HepG2 (cell line): ENCODE results near the gene CNTN2. TPM values are rescaled to one million over a fixed set of nuclear protein-coding genes. Genes with fewer than 3 reads are reported as not detected.

Experiments used
- ATAC-seq: fragments of 200-7000 bp; cut with Tn5 transposase; 3 replicates; pipeline ENCODE4 v1.9.1; 2020; ENCODE audit warnings: mild to moderate bottlenecking, moderate library complexity
- BruUV-seq: library from RNA; stranded (reverse); fragments of 400-500 nt; replicated peaks from 2 replicates; lab custom pipeline; 2021; lab: Mats Ljungman, UMichigan
- CTCF ChIA-PET: fragments of 300-600 bp; formaldehyde crosslinking; extraction: SDS; loops from one replicate; lab custom pipeline; 2021; ENCODE audit warnings: low total read pairs, inconsistent platforms, low intra/inter-chr PET ratio; lab: Yijun Ruan, JAX
- POLR2A ChIA-PET: fragments of 350-600 bp; sonication (Branson Sonifier 250); formaldehyde crosslinking; loops from one replicate; lab custom pipeline; 2020; ENCODE audit warnings: antibody characterized with exemption, inconsistent platforms; lab: Yijun Ruan, JAX
- DNase-seq: peaks from one replicate; pipeline ENCODE4 v3.0.0-alpha.2; 2015; ENCODE audit warnings: low spot score
- FAIRE-seq: peaks from 3 replicates; lab custom pipeline; 2011; peaks lifted over from hg19 to GRCh38; lab: Jason Lieb, UNC
- H2AFZ ChIP-seq: one replicate; pipeline ENCODE4 v1.6.1; 2011; ENCODE audit warnings: low read length, inconsistent platforms
- H3K27ac ChIP-seq: fragments of 300-600 bp; 3 replicates; pipeline ENCODE4 v1.8.0; 2011; ENCODE audit warnings: mixed run types, mild to moderate bottlenecking, mixed read lengths, low read length, inconsistent platforms; ENCODE audit not compliant: insufficient read depth; ENCODE audit errors: extremely low read length
- H3K27me3 ChIP-seq, 2 experiments: fragments of 200-600 bp in 1 of 2; 2 replicates in 1 of 2; 3 replicates in 1 of 2; pipeline versions ENCODE4 v1.6.0 to v1.8.0; 2011; ENCODE audit warnings: low read length in 2 of 2, mild to moderate bottlenecking in 2 of 2, moderate library complexity in 2 of 2, inconsistent platforms in 1 of 2; ENCODE audit not compliant: insufficient read depth in 2 of 2, control insufficient read depth in 1 of 2
- H3K36me3 ChIP-seq, 2 experiments: fragments of 200-600 bp in 1 of 2; replicated peaks in 1 of 2; 2 replicates in 1 of 2; 3 replicates in 1 of 2; pipeline versions ENCODE4 v1.5.1 to v1.8.0; 2011; ENCODE audit warnings: low read length in 2 of 2, inconsistent platforms in 1 of 2; ENCODE audit not compliant: insufficient read depth in 2 of 2, control insufficient read depth in 1 of 2
- H3K4me1 ChIP-seq: 2 replicates; pipeline ENCODE4 v1.5.1; 2012; ENCODE audit warnings: low read length, inconsistent platforms; ENCODE audit not compliant: insufficient read depth
- H3K4me2 ChIP-seq: 2 replicates; pipeline ENCODE4 v1.6.0; 2011; ENCODE audit warnings: low read depth, low read length, inconsistent platforms
- H3K4me3 ChIP-seq, 3 experiments: fragments of 200-600 bp in 1 of 3; sonication (generic), shearing (Covaris generic) in 1 of 3; replicated peaks in 1 of 3; 2 replicates each; pipeline ENCODE4 v1.5.1; 2011 to 2016; ENCODE audit warnings: low read length in 3 of 3, inconsistent platforms in 2 of 3, low read depth in 2 of 3, mild to moderate bottlenecking in 2 of 3, control low read depth in 1 of 3, mixed read lengths in 1 of 3; ENCODE audit not compliant: insufficient read depth in 1 of 3
- H3K79me2 ChIP-seq: one replicate; pipeline ENCODE4 v1.6.1; 2011; ENCODE audit warnings: low read length, inconsistent platforms; ENCODE audit not compliant: insufficient read depth
- H3K9ac ChIP-seq: 2 replicates; pipeline ENCODE4 v1.6.0; 2011; ENCODE audit warnings: mild to moderate bottlenecking, low read depth, low read length, inconsistent platforms; ENCODE audit not compliant: insufficient read depth
- H3K9me3 ChIP-seq: 2 replicates; pipeline ENCODE4 v1.5.1; 2012; ENCODE audit warnings: mild to moderate bottlenecking, low read length
- H4K20me1 ChIP-seq: 2 replicates; pipeline ENCODE4 v1.6.0; 2011; ENCODE audit warnings: inconsistent platforms, mild to moderate bottlenecking, low read length, moderate library complexity; ENCODE audit not compliant: insufficient read depth
- AGO2 ChIP-seq: fragments of 200-400 bp; formaldehyde crosslinking; optimal IDR thresholded peaks from 2 replicates; pipeline ENCODE3; 2017; ENCODE audit warnings: mild to moderate bottlenecking, low read depth, low read length, moderate library complexity
- CSRNP1 ChIP-seq: sonication (generic); formaldehyde crosslinking; IDR thresholded peaks from 2 replicates; pipeline ENCODE4 v1.8.1; 2023; ENCODE audit warnings: mild to moderate bottlenecking, missing genetic modification reagents
- FOXO4 ChIP-seq: sonication (generic); formaldehyde crosslinking; conservative IDR thresholded peaks from 2 replicates; pipeline ENCODE4 v1.8.1; 2023; ENCODE audit warnings: missing genetic modification reagents
- MXD4 ChIP-seq: IDR thresholded peaks from 2 replicates; pipeline ENCODE4 v1.6.1; 2016; ENCODE audit warnings: mild to moderate bottlenecking, missing biosample characterization, missing genetic modification reagents
- MYPOP ChIP-seq: sonication (generic); formaldehyde crosslinking; IDR thresholded peaks from 2 replicates; pipeline ENCODE4 v1.8.1; 2023; ENCODE audit warnings: mild to moderate bottlenecking, moderate library complexity, missing genetic modification reagents
- SNRNP70 ChIP-seq: fragments of 200-400 bp; formaldehyde crosslinking; IDR thresholded peaks from 2 replicates; pipeline ENCODE4 v1.6.1; 2017; ENCODE audit warnings: mild to moderate bottlenecking, low read depth, low read length, moderate library complexity
- ZNF224 ChIP-seq: sonication (generic); formaldehyde crosslinking; IDR thresholded peaks from 2 replicates; pipeline ENCODE4 v1.5.0; 2020; ENCODE audit warnings: mild to moderate bottlenecking, missing genetic modification reagents
- ZNF276 ChIP-seq: sonication (generic); formaldehyde crosslinking; IDR thresholded peaks from 2 replicates; pipeline ENCODE4 v1.4.0; 2020; ENCODE audit warnings: mild to moderate bottlenecking, low read depth, missing genetic modification reagents
- ZNF576 ChIP-seq: sonication (generic); formaldehyde crosslinking; IDR thresholded peaks from 2 replicates; pipeline ENCODE4 v1.4.0; 2020; ENCODE audit warnings: mild to moderate bottlenecking, missing genetic modification reagents
- ZNF781 ChIP-seq: sonication (generic); formaldehyde crosslinking; IDR thresholded peaks from 2 replicates; pipeline ENCODE4 v1.5.1; 2020; ENCODE audit warnings: borderline replicate concordance, mild to moderate bottlenecking, missing genetic modification reagents; ENCODE audit errors: not compliant biosample characterization
- ZSCAN30 ChIP-seq: sonication (generic); formaldehyde crosslinking; IDR thresholded peaks from 2 replicates; pipeline ENCODE4 v1.5.0; 2020; ENCODE audit warnings: mild to moderate bottlenecking, missing genetic modification reagents
- WGBS: methylation state at CpG from one replicate; pipeline ENCODE4 v1.1.6; 2017; ENCODE audit warnings: low lambda C conversion rate; 5-methylcytosine and 5-hydroxymethylcytosine counted together
- in situ Hi-C: cut with HindIII; loops from 2 replicates; pipeline ENCODE4 v1.10.0; 2017; ENCODE audit warnings: low pct_unique_long_range_greater_than_20kb; ENCODE audit not compliant: extremely low pct_ligation_motif_present
- intact Hi-C: fragments of 100-400 bp; cut with micrococcal nuclease; formaldehyde crosslinking; loops from one replicate; pipeline ENCODE4 v1.10.0; 2022; ENCODE audit not compliant: unreplicated experiment
- polyA plus RNA-seq, 8 experiments: library from polyadenylated mRNA; depleted of rRNA in 3 of 8; stranded (reverse) in 7 of 8; unstranded in 1 of 8; fragments of >200 nt; fragmentation: Illumina TruSeq in 4 of 8; extraction: Trizol in 4 of 8; gene quantifications; 2 replicates each; pipeline versions ENCODE4 v1.2.1 to v1.2.3, GENCODE V29; 2011 to 2016; ENCODE audit warnings: low read depth in 4 of 8, missing spikeins in 1 of 8, mixed read lengths in 1 of 8; ENCODE audit not compliant: insufficient read depth in 1 of 8
- total RNA-seq, 5 experiments: library from RNA; depleted of rRNA; stranded (reverse); fragments of >200 nt; fragmentation: Illumina TruSeq; extraction: Trizol; gene quantifications; 2 replicates each; pipeline ENCODE4 v1.2.3, GENCODE V29; 2016; ENCODE audit warnings: low read depth in 1 of 5

The CNTN2 gene
- total and polyA plus RNA-seq, 2 of the 13 experiments (the other 11 are each of a cell fraction or from before 2014, with no cell fraction given), result not detected

GRCh38 chr1:205121660-205122488, 78.9 kb downstream of the CNTN2 start, which contains the start of gene RBBP5:
TSS of gene RBBP5 (minus strand) at chr1:205121978. CDS start at chr1:205121873, 105 bp downstream.
- peak; percentile 92 for FAIRE-seq
- under 1% methylated on average over 45 of the region's 46 CpGs for WGBS
- H3K4me1 ChIP-seq, result peaks cover 31% of the 10 kb centered on the region
- peak within 1 kb of the TSS; percentile 94 for H3K27ac ChIP-seq
- H3K9ac ChIP-seq, result peak within 1 kb of the TSS; percentile 90
- ChIA-PET POLR2A (interaction anchor here (0.8 to 2.6 kb wide), 8 partner anchors 12 to 606 kb away, joined by 4 to 12 read pairs (median 5); partner anchors contain the start of gene MDM4), CTCF (interaction anchor here (0.8 to 1.0 kb wide), 2 partner anchors 19 to 70 kb away, joined by 3 read pairs; no protein-coding TSS in a partner anchor)
- H3K27me3 ChIP-seq, result no peaks in the 10 kb centered on the region; a peak in 1 of 5 replicates
- H2AFZ ChIP-seq, result peak within 1 kb of the TSS; percentile 97
- peaks cover 0 to 3% of the 10 kb centered on the region in 2 experiments; a peak in 1 of 5 replicates for H3K36me3 ChIP-seq
- H3K4me3 ChIP-seq, result peak within 1 kb of the TSS; percentile 85 to 95 (median 85)
- intact Hi-C loops, result loop anchor here (1.0 to 5.0 kb wide), 4 partner anchors 19 to 195 kb away; partner anchors contain the start of gene DSTYK
- DNase-seq, result peak; percentile 94
- peak within 1 kb of the TSS; percentile 78 for H3K4me2 ChIP-seq
- no peaks in the 10 kb centered on the region for H4K20me1 ChIP-seq
- in situ Hi-C loops, result no loop called here
- peak; percentile 99 for ATAC-seq
- H3K79me2 ChIP-seq, result peaks cover 34% of the 10 kb centered on the region
- BruUV-seq, result no TSS peak
- no peaks in the 10 kb centered on the region for H3K9me3 ChIP-seq
- TF ChIP-seq MYPOP (CRISPR knock-in tag), result peak; percentile 68; the same call in 1 of the 2 replicates
- TF ChIP-seq FOXO4 (CRISPR knock-in tag), result no peak
- no peak for TF ChIP-seq ZSCAN30
- no peak for TF ChIP-seq SNRNP70
- 0 out of 2 replicates have a peak, but pooled peaks have one; percentile 66 for TF ChIP-seq ZNF276 (CRISPR knock-in tag)
- peak; percentile 87 for TF ChIP-seq MXD4 (CRISPR knock-in tag)
- TF ChIP-seq ZNF224 (CRISPR knock-in tag), result 0 out of 2 replicates have a peak, but pooled peaks have one; percentile 22
- peak; percentile 65; the same call in 1 of the 2 replicates for TF ChIP-seq CSRNP1
- TF ChIP-seq ZNF781, result peak; percentile 65
- TF ChIP-seq ZNF576 (CRISPR knock-in tag), result no peak
- no peak for TF ChIP-seq AGO2
